HG02852 (cell line): Measurements from ENCODE around the gene GIMAP5.
A peak's percentile ranks its signal among the peaks of the same experiment; 100 is the strongest.

Experiments
- ATAC-seq: cut with Tn5 transposase; IDR thresholded peaks from one replicate; pipeline ENCODE4 v1.9.1; 2021; ENCODE audit warnings: mild to moderate bottlenecking, moderate library complexity; ENCODE audit not compliant: unreplicated experiment

Gene GIMAP5

DNA sequence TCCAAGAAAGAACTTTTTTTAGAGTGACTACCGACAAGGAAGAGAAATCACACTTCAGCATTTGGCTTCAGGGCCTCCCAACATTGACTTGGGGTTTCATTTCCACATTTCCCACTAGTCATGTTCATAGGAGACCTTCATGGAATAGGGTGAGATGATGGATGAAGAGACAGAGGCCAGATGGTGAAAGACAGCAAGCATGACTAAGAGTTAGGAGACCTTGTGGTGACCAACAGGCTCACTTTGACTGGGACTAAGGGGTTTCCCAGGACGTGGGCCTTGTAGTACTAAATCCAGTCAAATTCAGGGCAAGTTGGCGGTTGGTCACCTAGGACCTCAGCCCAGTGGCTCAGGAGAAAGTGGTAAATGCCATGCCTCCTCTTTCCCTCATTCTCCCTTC is 3.0 kb upstream of the GIMAP5 start:
- ATAC-seq: peak; percentile 36

GRCh38 chr7:150735596-150736358 is 1.4 kb upstream of the GIMAP5 start:
- no peak for ATAC-seq

GRCh38 chr7:150736864-150737263 is 354 bp upstream of the GIMAP5 start:
- no peak for ATAC-seq

DNA sequence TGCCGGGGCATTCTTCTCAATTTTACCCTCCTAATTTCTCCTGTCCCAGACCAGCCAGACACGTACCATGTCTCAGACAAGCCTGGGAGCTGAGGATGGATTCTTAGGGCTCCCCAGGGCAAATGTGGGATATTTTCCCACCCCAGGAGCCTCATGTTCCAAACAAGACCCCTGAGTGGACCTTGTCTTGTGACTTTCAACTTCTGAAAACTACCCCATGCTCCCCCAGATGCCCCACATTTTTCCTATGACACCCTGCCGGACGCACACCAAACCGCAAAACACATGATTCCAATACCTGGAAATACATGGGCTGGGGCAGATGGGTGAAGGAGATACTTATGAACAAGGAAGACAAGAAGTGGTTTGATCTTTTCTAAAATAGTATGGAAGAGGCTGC is 874 bp downstream of the GIMAP5 start:
- no peak for ATAC-seq

- no peak for ATAC-seq
These were observed 1.4 kb downstream of the GIMAP5 start for GRCh38 chr7:150738591-150739001.

GRCh38 chr7:150739033-150739432 is 1.8 kb downstream of the GIMAP5 start:
- ATAC-seq: no peak

GRCh38 chr7:150740053-150740452 is 2.8 kb downstream of the GIMAP5 start:
- no peak for ATAC-seq

DNA sequence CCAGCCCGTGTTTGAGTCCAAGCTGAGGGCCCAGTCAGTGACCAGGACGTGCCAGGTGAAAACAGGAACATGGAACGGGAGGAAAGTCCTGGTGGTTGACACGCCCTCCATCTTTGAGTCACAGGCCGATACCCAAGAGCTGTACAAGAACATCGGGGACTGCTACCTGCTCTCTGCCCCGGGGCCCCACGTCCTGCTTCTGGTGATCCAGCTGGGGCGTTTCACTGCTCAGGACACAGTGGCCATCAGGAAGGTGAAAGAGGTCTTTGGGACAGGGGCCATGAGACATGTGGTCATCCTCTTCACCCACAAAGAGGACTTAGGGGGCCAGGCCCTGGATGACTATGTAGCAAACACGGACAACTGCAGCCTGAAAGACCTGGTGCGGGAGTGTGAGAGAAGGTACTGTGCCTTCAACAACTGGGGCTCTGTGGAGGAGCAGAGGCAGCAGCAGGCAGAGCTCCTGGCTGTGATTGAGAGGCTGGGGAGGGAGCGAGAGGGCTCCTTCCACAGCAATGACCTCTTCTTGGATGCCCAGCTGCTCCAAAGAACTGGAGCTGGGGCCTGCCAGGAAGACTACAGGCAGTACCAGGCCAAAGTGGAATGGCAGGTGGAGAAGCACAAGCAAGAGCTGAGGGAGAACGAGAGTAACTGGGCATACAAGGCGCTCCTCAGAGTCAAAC is 5.2 kb downstream of the GIMAP5 start:
- ATAC-seq: no peak

- no peak for ATAC-seq
These were observed 6.9 kb downstream of the GIMAP5 start for GRCh38 chr7:150744041-150744656.

DNA sequence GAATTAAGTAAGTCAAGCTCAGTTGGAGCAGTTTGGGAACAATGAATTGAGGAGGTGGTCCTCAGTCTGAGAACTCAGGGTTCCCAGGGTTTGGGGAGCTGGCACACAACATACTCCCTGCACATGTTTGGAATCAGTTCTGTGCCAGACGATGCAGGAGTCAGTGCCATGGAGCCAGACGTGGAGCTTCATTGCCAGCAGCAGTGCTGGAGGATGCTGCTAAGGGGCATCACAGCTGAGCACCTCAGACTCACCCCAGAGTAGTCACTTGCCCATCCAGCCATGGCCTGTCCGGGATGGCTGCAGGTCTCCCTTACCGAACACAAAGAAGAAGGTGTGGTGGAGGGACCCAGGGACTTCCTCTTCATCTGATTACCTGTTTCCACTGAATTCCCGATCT is 7.9 kb downstream of the GIMAP5 start:
- no peak for ATAC-seq

GRCh38 chr7:150745876-150746275 is 8.7 kb downstream of the GIMAP5 start:
- no peak for ATAC-seq

DNA sequence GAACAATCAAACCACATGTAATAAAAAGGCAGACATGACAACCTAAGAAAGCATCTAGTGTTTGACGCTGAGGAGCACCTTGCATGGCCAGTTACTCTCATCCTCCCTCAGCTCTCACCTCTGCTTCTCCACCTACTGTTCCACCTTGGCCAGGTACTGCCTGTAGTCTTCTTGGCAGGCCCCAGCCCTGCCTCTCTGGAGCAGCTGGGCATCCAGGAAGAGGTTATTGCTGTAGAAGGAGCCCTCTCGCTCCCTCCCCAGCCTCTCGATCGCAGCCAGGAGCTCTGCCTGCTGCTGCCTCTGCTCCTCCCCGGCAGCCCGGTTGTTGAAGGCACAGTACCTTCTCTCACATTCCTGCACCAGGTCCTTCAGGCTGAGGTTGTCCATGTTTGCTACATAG is 9.7 kb downstream of the GIMAP5 start:
- no peak for ATAC-seq

DNA sequence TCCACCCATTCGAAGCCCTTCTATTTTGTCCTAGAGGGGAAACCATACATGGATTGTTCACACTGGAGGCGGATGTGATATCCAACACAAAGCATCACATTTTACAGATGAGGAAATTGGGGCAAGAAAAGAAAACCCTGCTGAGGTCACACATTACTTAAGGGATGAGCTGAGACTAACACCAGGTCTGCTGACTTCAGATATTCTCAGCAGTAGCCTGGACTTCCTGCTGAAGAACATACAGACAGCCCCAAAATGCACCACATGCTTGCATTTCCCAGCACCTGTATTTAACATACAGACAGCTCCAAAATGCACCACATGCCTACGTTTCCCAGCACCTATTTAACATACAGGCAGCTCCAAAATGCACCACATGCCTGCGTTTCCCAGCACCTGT is 11.2 kb downstream of the GIMAP5 start:
- no peak for ATAC-seq

- no peak for ATAC-seq
These were observed 14.5 kb downstream of the GIMAP5 start for GRCh38 chr7:150751702-150752101.

DNA sequence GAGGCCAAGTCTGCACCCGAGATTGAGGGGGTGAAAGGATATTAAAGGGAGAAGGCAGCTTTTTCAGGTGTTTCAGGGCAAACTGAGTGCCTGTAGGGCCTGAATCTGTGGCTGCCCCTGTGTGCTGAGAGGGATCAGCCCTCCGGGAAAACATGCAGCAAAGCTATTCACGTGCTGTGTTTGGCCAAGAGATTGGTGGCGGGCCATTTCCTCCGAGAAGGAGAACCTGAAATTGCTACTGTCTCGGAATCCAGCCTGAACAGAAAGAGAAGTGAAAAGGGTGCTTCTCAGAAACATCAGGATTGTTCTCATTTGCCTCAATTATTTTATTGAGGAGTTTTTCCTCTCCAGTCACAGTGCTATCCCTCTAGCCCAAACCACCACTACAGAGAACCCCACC is 16.0 kb downstream of the GIMAP5 start:
- ATAC-seq: no peak

- no peak for ATAC-seq
These were observed 16.8 kb downstream of the GIMAP5 start for GRCh38 chr7:150753826-150754603.

GRCh38 chr7:150754951-150755350 is 17.7 kb downstream of the GIMAP5 start:
- ATAC-seq: no peak

- peak; percentile 53 for ATAC-seq
These were observed 18.4 kb downstream of the GIMAP5 start for GRCh38 chr7:150755473-150756099.

GRCh38 chr7:150756166-150756565 is 18.9 kb downstream of the GIMAP5 start:
- ATAC-seq: no peak

- ATAC-seq: no peak
These were observed 19.6 kb downstream of the GIMAP5 start for GRCh38 chr7:150756858-150757257.

- ATAC-seq: no peak
These were observed 22.3 kb downstream of the GIMAP5 start for GRCh38 chr7:150759479-150759878.
